Body of pancreas (tissue), 4 donors: Measurements from ENCODE around the gene IQCN. TPM values are rescaled to one million over a fixed set of nuclear protein-coding genes. Genes with fewer than 3 reads are reported as not detected.
A peak's percentile ranks its signal among the peaks of the same experiment; 100 is the strongest.

Experiments
- ATAC-seq: fragments of 150-250 bp; one replicate; pipeline ENCODE4 v1.9.1; 2016
- DNase-seq, 4 donors: peaks; one replicate each; pipeline ENCODE4 v3.0.0-alpha.2; 2019
- H3K27ac ChIP-seq, 4 donors: fragments of 200-600 bp; sonication (generic); 1 replicate in 3 of 4; 2 replicates in 1 of 4; pipeline versions ENCODE4 v1.5.1 to v1.6.1; 2016 to 2019; ENCODE audit warnings: mild to moderate bottlenecking in 1 of 4, mixed read lengths in 1 of 4, moderate library complexity in 1 of 4
- H3K27me3 ChIP-seq, 2 donors: fragments of 200-600 bp; sonication (generic); one replicate each; pipeline ENCODE4 v1.6.0; 2016; ENCODE audit warnings: mild to moderate bottlenecking in 1 of 2
- H3K36me3 ChIP-seq, 2 donors: fragments of 200-600 bp; sonication (generic); replicated peaks in 1 of 2; 2 replicates each; pipeline ENCODE4 v1.5.1; 2016; ENCODE audit warnings: low read depth in 2 of 2; ENCODE audit not compliant: insufficient read depth in 1 of 2
- H3K4me1 ChIP-seq: fragments of 200-600 bp; sonication (generic); one replicate; pipeline ENCODE4 v1.6.0; 2016
- H3K4me3 ChIP-seq, 2 donors: fragments of 200-600 bp; sonication (generic); 1 replicate in 1 of 2; 2 replicates in 1 of 2; pipeline ENCODE4 v1.5.1; 2016 to 2019
- H3K9me3 ChIP-seq, 3 donors: fragments of 200-600 bp; sonication (generic); 1 replicate in 2 of 3; 2 replicates in 1 of 3; pipeline ENCODE4 v1.5.1; 2016
- CTCF ChIP-seq, 7 experiments: fragments of 450-650 bp in 4 of 7; fragments of 200-600 bp in 3 of 7; sonication (generic) in 3 of 7; IDR thresholded peaks; one replicate each; pipeline ENCODE4 v1.5.1; 2016 to 2019; ENCODE audit warnings: antibody characterized with exemption in 7 of 7
- POLR2A ChIP-seq, 3 donors: fragments of 450-650 bp; IDR thresholded peaks; one replicate each; pipeline ENCODE4 v1.6.1; 2016; ENCODE audit warnings: antibody characterized with exemption in 3 of 3, mild to moderate bottlenecking in 2 of 3
- WGBS, 2 donors: methylation state at CpG; one replicate each; pipeline ENCODE4 v1.1.5; 2017; 5-methylcytosine and 5-hydroxymethylcytosine counted together
- intact Hi-C: fragments of 100-400 bp; cut with DNase I; formaldehyde crosslinking; loops from one replicate; pipeline ENCODE4 v1.15.1; 2023
- total RNA-seq, 2 donors: library from RNA; depleted of rRNA; stranded (reverse); fragments of >200 nt; gene quantifications; one replicate each; pipeline ENCODE4 v1.1.0, GENCODE V29; 2016

Gene IQCN
- total RNA-seq: 1 to 10 TPM; 5.6 to 7.0 TPM

- Histone ChIP-seq H3K36me3 (peaks cover 6 to 7% of the 10 kb centered on the region in 2 donors), H3K27me3 (no peaks in the 10 kb centered on the region), H3K4me3 (no peak within 1 kb of the TSS), H3K4me1 (peaks cover 58% of the 10 kb centered on the region), H3K9me3 (no peaks in the 10 kb centered on the region), H3K27ac (peak within 1 kb of the TSS; percentile 55 to 85 (median 79))
- DNase-seq (peak in 3 of 4 donors; percentile 34 to 71 (median 51)), ATAC-seq (no peak)
- intact Hi-C loops: loop anchor here (10.0 kb wide), 1 partner anchor 61 kb away; no protein-coding TSS in a partner anchor
- TF ChIP-seq CTCF (IDR thresholded peaks at IDR 0.05): no peak
- TF ChIP-seq POLR2A (IDR thresholded peaks at IDR 0.05): no peak
- 66 to 68% methylated on average over 6 to 8 of the region's 9 CpGs for WGBS, 2 donors
Measured at GRCh38 chr19:18274219-18274780, at the start of gene IQCN. IQCN (minus strand) TSS chr19:18274452; CDS start chr19:18269478, 4,974 bp downstream.

GRCh38 chr19:18322759-18323460, 48.7 kb upstream of the IQCN start, which contains the start of gene LSM4:
LSM4 (minus strand) TSS chr19:18323076; CDS start chr19:18323020, 56 bp downstream.
- TF ChIP-seq POLR2A (IDR thresholded peaks at IDR 0.05) (peak; percentile 66 to 78 (median 74)), CTCF (IDR thresholded peaks at IDR 0.05) (peak in 6 of 7 experiments; percentile 5 to 70 (median 58))
- peak within 1 kb of the TSS; percentile 50 to 66 for H3K4me3 ChIP-seq
- H3K4me1 ChIP-seq: peaks cover 55% of the 10 kb centered on the region
- H3K9me3 ChIP-seq: no peaks in the 10 kb centered on the region
- WGBS, 2 donors: 0% methylated on average over 23 to 72 of the region's 75 CpGs
- ATAC-seq (peak; percentile 98), DNase-seq (peak; percentile 99)
- no peaks in the 10 kb centered on the region for H3K36me3 ChIP-seq
- no peaks in the 10 kb centered on the region for H3K27me3 ChIP-seq
- intact Hi-C loops: no loop called here
- peak within 1 kb of the TSS; percentile 85 to 92 (median 88) for H3K27ac ChIP-seq

GRCh38 chr19:18322318-18322758, 48.1 kb upstream of the IQCN start:
- 1 to 3% methylated on average over 3 to 7 of the region's 7 CpGs for WGBS, 2 donors
- DNase-seq (peak in 1 of 4 donors; percentile 47), ATAC-seq (no peak)
- no peak for TF ChIP-seq CTCF (IDR thresholded peaks at IDR 0.05)
- TF ChIP-seq POLR2A (IDR thresholded peaks at IDR 0.05): no peak
- Histone ChIP-seq H3K4me1 (peaks cover 57% of the 10 kb centered on the region), H3K9me3 (no peaks in the 10 kb centered on the region), H3K27me3 (no peaks in the 10 kb centered on the region), H3K36me3 (no peaks in the 10 kb centered on the region), H3K4me3 (peak overlapping the region; percentile 50 to 66), H3K27ac (peak overlapping the region; percentile 76 to 92 (median 86))
- intact Hi-C loops: no loop called here

GRCh38 chr19:18321734-18322102, 47.5 kb upstream of the IQCN start:
- 15 to 23% methylated on average over 9 of the region's 9 CpGs for WGBS, 2 donors
- DNase-seq: no peak
- H3K9me3 ChIP-seq: no peaks in the 10 kb centered on the region

More at GRCh38 chr19:18321734-18322102, 47.5 kb upstream of the IQCN start:
- TF ChIP-seq CTCF (IDR thresholded peaks at IDR 0.05) (no peak), POLR2A (IDR thresholded peaks at IDR 0.05) (no peak)
- Histone ChIP-seq H3K27ac (peak overlapping the region in 3 of 4 donors; percentile 76 to 92 (median 88)), H3K27me3 (no peaks in the 10 kb centered on the region), H3K4me1 (peaks cover 57% of the 10 kb centered on the region), H3K4me3 (no peak overlapping the region), H3K36me3 (no peaks in the 10 kb centered on the region)
- intact Hi-C loops: no loop called here
- no peak for ATAC-seq
